ENCODE results near the gene REST. TPM values are rescaled to one million over a fixed set of nuclear protein-coding genes. Genes with fewer than 3 reads are reported as not detected.
"Not testable (repeated sequence)": the region's sequence is repeated elsewhere in the genome, so short reads cannot be mapped to it uniquely, and the experiment has no call there.

REST gene
- total RNA-seq, 2 donors from 2014 or later, result 27.8 to 31.9 TPM

DNA sequence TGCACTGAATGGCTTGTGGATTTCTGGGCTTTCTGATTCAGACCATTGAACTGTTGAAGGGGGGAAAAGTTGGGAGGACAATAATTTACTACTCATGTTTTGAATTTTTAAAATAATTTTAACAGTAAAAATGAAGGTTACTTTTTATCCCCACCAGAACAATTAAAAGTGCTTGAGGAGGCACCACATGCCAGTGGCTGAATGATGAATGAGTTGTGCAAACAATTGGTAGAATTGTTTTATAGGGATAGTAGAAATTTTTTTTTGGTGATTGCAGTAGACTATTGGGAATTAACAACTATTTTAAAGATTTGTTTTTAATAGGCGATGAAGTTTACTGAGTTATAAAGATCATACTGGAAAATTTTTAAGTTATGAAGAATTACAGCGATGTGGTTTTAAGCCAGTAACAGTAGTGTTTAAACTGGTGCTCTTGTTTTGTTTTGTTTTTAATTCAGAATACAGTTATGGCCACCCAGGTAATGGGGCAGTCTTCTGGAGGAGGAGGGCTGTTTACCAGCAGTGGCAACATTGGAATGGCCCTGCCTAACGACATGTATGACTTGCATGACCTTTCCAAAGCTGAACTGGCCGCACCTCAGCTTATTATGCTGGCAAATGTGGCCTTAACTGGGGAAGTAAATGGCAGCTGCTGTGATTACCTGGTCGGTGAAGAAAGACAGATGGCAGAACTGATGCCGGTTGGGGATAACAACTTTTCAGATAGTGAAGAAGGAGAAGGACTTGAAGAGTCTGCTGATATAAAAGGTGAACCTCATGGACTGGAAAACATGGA lies 2.7 kb downstream of the REST start:
- Histone ChIP-seq H3K27ac (no peak overlapping the region), H3K36me3 (no peaks in the 10 kb centered on the region), H3K9me3 (no peaks in the 10 kb centered on the region), H3K9ac (ENCODE audit: low read depth in 2 of 2, low read length in 2 of 2) (no peak overlapping the region), H3K4me1 (peaks cover 10% of the 10 kb centered on the region), H3K4me3 (no peak overlapping the region), H3K27me3 (no peaks in the 10 kb centered on the region)
- DNase-seq, result no peak
- TF ChIP-seq, protein P1, sequence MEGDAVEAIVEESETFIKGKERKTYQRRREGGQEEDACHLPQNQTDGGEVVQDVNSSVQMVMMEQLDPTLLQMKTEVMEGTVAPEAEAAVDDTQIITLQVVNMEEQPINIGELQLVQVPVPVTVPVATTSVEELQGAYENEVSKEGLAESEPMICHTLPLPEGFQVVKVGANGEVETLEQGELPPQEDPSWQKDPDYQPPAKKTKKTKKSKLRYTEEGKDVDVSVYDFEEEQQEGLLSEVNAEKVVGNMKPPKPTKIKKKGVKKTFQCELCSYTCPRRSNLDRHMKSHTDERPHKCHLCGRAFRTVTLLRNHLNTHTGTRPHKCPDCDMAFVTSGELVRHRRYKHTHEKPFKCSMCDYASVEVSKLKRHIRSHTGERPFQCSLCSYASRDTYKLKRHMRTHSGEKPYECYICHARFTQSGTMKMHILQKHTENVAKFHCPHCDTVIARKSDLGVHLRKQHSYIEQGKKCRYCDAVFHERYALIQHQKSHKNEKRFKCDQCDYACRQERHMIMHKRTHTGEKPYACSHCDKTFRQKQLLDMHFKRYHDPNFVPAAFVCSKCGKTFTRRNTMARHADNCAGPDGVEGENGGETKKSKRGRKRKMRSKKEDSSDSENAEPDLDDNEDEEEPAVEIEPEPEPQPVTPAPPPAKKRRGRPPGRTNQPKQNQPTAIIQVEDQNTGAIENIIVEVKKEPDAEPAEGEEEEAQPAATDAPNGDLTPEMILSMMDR (IDR thresholded peaks at IDR 0.05), result no peak
- intact Hi-C loops (cut with DNase I), result loop anchor here (10.0 kb wide), 1 partner anchor 54 kb away; no protein-coding TSS in a partner anchor

DNA sequence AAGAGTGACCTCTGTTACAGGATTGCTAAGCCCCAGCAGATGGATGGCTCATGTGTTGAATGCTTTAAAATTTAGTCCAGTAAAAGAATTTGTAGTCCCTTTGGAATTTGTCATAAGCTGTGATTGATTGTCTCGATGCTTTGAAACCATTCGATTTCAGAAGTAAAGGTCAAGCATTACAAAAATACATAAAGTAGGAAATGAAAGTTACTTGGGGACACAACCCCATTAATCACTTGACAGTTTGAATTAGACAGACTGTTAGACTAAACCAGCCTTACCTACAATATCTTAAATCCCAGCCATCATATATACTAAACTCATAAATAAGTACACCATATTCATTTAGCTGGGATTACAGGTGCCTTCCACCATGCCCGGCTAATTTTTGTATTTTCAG lies 6.6 kb downstream of the REST start:
- Histone ChIP-seq H3K9me3 (no peaks in the 10 kb centered on the region), H3K4me1 (peaks cover 10% of the 10 kb centered on the region), H3K27ac (no peak overlapping the region), H3K4me3 (no peak overlapping the region), H3K36me3 (no peaks in the 10 kb centered on the region), H3K27me3 (no peaks in the 10 kb centered on the region), H3K9ac (ENCODE audit: low read depth in 2 of 2, low read length in 2 of 2) (no peak overlapping the region)
- DNase-seq, result no peak
- intact Hi-C loops (cut with DNase I), result loop anchor here (10.0 kb wide), 1 partner anchor 50 kb away; no protein-coding TSS in a partner anchor
- TF ChIP-seq, protein P1 (IDR thresholded peaks at IDR 0.05), result no peak

DNA sequence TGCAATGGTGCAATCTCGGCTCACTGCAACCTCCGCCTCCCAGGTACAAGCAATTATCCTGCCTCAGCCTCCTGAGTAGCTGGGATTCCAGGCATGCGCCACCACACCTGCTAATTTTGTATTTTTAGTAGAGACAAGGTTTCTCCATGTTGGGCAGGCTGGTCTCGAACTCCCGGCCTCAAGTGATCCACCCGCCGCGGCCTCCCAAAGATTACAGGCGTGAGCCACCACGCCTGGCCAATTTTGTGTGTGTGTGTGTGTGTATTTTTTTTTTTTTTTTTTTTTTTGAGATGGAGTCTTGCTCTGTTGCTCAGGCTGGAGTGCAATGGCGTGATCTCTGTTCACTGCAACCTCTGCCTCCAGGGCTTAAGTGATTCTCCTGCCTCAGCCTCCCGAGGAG lies 7.3 kb downstream of the REST start:
- H3K9ac ChIP-seq (ENCODE audit: low read depth in 2 of 2, low read length in 2 of 2); DNase-seq; H3K27me3 ChIP-seq; H3K27ac ChIP-seq; H3K36me3 ChIP-seq; H3K9me3 ChIP-seq; H3K4me3 ChIP-seq; H3K4me1 ChIP-seq: not testable (repeated sequence)
- intact Hi-C loops (cut with DNase I), result loop anchor here (10.0 kb wide), 1 partner anchor 50 kb away; no protein-coding TSS in a partner anchor

DNA sequence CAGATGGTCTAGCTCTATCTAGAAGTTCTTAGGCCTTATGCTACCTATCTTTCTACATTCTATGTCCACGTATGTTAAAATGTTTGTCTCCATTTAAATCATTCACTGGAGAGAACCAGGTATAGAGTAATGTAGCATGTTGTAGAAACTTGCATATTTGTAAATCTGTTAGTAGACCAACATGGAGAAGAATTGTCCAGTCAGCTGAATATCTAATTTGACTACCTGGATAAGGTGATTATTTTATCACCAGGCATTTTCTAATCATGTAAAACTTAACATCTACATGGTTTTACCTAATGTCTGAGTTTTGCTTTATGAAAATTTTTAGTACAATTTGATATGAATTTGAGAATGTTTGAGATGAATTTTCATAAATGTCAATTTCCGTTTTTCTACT lies 19.5 kb downstream of the REST start:
- no peaks in the 10 kb centered on the region for H3K4me1 ChIP-seq
- H3K27me3 ChIP-seq, result no peaks in the 10 kb centered on the region
- intact Hi-C loops (cut with DNase I), result no loop called here
- H3K36me3 ChIP-seq, result peaks cover 10% of the 10 kb centered on the region
- no peak overlapping the region for H3K9ac ChIP-seq (ENCODE audit: low read depth in 2 of 2, low read length in 2 of 2)
- no peak overlapping the region for H3K4me3 ChIP-seq
- TF ChIP-seq, protein P1 (IDR thresholded peaks at IDR 0.05), result no peak
- H3K27ac ChIP-seq, result no peak overlapping the region
- H3K9me3 ChIP-seq, result no peaks in the 10 kb centered on the region
- DNase-seq, result no peak

DNA sequence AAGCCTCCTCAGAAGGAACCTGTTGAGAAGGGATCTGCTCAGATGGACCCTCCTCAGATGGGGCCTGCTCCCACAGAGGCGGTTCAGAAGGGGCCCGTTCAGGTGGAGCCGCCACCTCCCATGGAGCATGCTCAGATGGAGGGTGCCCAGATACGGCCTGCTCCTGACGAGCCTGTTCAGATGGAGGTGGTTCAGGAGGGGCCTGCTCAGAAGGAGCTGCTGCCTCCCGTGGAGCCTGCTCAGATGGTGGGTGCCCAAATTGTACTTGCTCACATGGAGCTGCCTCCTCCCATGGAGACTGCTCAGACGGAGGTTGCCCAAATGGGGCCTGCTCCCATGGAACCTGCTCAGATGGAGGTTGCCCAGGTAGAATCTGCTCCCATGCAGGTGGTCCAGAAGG lies 22.9 kb downstream of the REST start:
- DNase-seq, result no peak
- intact Hi-C loops (cut with DNase I), result no loop called here
- Histone ChIP-seq H3K4me3 (no peak overlapping the region), H3K27ac (no peak overlapping the region), H3K9me3 (no peaks in the 10 kb centered on the region), H3K9ac (ENCODE audit: low read depth in 2 of 2, low read length in 2 of 2) (no peak overlapping the region), H3K36me3 (peaks cover 10% of the 10 kb centered on the region), H3K4me1 (no peaks in the 10 kb centered on the region), H3K27me3 (no peaks in the 10 kb centered on the region)
- TF ChIP-seq, protein P1 (IDR thresholded peaks at IDR 0.05), result no peak

DNA sequence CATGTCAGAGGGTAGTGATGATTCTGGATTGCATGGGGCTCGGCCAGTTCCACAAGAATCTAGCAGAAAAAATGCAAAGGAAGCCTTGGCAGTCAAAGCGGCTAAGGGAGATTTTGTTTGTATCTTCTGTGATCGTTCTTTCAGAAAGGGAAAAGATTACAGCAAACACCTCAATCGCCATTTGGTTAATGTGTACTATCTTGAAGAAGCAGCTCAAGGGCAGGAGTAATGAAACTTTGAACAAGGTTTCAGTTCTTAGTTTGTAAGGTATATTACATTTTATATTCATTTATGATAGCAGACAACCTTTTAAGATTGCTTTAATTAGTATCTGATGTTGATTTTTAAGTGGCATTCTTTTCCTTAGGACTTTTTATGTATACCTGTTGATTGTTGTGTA lies 24.2 kb downstream of the REST start:
- Histone ChIP-seq H3K4me3 (no peak overlapping the region), H3K36me3 (peaks cover 10% of the 10 kb centered on the region)
- intact Hi-C loops (cut with DNase I), result no loop called here

More for the DNA sequence above, 24.2 kb downstream of the REST start:
- no peaks in the 10 kb centered on the region for H3K27me3 ChIP-seq
- no peak for DNase-seq
- no peaks in the 10 kb centered on the region for H3K9me3 ChIP-seq
- no peak overlapping the region for H3K27ac ChIP-seq
- no peaks in the 10 kb centered on the region for H3K4me1 ChIP-seq
- H3K9ac ChIP-seq (ENCODE audit: low read depth in 2 of 2, low read length in 2 of 2), result no peak overlapping the region
- TF ChIP-seq, protein P1 (IDR thresholded peaks at IDR 0.05), result no peak
